GM21528 (cell line): ENCODE data around the gene SPDEF.

Experiments used
- ATAC-seq: cut with Tn5 transposase; IDR thresholded peaks from one replicate; pipeline ENCODE4 v1.9.1; 2021; ENCODE audit warnings: mild to moderate bottlenecking, moderate library complexity; ENCODE audit not compliant: unreplicated experiment, low FRiP score

The SPDEF gene

GRCh38 chr6:34547701-34548644 is 8.2 kb downstream of the SPDEF start:
- no peak for ATAC-seq

GRCh38 chr6:34546551-34547321 is 9.4 kb downstream of the SPDEF start:
- ATAC-seq = no peak

GRCh38 chr6:34544776-34545471 is 11.2 kb downstream of the SPDEF start:
- no peak for ATAC-seq

DNA sequence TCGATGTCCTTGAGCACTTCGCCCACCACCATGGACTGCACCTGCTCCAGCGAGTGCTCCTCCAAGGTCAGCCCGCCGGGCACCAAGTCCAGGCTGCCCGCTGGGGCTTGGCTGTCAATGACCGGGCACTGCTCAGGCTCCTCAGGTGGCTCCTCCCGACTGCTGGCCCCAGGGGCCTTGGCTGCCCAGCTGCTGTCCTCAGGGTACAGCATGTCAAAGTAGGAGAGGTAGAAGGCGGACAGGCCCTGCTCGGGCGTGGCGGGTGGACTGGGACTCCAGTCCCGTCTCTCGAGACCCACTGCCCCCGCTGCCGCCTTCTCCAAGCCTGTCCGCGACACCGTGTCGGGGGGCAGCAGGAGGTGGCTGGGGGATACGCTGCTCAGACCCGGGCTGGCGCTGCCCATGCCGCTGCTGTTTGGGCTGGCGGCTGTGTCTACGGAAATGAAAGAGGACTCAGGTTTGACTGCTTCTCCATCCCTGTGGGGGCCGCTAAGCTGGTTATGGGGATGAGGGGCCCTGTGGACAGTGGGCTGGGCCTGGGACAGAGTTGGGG is 12.0 kb downstream of the SPDEF start:
- no peak for ATAC-seq

DNA sequence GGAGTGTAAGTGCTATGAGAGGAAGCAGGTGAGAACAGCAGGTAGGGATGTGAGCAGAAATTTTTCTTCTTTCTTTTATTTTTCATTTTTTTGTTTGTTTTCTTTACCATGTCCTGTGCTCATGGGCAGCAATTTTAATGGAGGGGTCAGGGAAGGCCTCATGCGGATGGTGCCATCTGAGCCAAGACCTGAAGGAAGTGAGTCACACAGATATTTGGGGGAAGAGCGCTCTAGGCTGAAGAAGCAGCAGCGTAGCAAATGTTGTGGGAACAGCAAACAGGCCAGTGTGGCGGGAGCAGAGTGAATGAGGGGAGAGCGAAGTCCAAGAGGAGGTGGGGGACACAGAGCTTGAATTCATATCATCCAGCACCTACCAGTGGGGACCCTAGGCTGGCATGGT is 12.7 kb downstream of the SPDEF start:
- no peak for ATAC-seq

DNA sequence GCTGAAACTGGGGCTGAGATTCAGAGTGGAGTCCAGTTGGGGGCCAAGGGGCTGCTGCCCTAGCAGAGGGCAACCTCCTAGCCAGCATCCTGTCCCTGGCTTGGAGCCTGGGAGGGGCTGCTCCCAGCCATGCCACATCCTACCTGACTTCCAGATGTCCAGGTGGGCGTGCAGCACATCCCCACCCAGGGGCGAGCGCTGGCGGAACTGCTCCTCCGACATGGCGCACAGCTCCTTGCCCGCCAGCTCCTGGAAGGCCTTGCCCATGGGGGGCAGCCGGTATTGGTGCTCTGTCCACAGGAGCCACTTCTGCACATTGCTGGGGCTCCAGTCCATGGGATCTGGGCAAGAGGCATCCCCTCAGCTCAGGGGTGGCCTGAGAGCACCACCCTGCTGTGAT is 15.3 kb downstream of the SPDEF start:
- no peak for ATAC-seq

GRCh38 chr6:34540222-34540621 is 15.9 kb downstream of the SPDEF start:
- no peak for ATAC-seq

DNA sequence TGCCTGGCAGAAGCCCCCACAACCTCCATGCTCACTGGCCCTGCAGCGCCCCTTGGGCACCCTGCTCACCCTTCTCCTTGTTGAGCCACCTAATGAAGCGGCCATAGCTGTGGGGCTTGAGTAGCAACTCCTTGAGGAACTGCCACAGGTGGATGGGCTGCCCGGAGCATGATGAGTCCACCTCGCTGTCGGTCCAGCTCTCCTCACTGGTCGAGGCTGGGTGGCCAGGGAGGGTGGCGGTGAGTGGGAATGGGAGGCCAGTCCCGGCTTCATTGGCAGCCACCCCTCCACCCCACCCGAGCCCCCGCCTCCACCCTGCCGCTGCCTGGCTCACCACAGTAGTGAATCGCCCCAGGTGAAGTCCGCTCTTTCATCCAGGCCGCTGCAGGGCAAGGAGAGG is 16.9 kb downstream of the SPDEF start:
- no peak for ATAC-seq

- ATAC-seq = no peak
Measured at GRCh38 chr6:34538581-34538980, 17.5 kb downstream of the SPDEF start.

DNA sequence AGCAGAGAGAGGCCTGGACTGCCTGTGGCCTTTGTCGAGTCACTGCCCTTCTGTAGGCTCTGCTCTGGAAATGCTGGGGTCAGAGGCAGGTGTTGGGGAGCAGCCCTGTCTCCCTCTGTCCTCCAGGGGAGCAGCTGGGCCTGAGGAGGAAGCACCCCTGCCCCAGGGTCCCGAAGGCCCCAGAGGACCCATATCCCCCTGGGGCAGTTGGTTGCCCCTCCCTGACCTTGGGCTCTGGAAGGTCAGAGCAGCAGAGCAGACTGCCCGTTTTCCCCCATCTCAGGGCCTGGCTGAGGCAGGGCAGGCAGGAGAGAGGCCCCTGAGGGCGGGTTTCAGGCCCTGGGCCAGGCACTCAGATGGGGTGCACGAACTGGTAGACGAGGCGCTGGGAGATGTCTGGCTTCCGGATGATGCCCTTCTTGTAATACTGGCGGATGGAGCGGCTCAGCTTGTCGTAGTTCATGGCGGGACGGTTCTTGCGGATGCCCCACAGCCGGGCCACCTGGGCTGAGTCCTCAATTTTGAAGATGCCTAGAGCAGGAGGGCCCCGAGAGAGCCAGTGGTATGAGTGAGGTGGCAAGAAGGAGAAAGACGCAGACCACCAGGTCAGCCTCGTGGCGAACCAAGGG is 18.1 kb downstream of the SPDEF start:
- no peak for ATAC-seq

- ATAC-seq = no peak
Measured at GRCh38 chr6:34536959-34537848, 18.9 kb downstream of the SPDEF start.

- no peak for ATAC-seq
Measured at GRCh38 chr6:34536251-34536958, 19.7 kb downstream of the SPDEF start.

GRCh38 chr6:34535646-34536045 is 20.5 kb downstream of the SPDEF start:
- ATAC-seq = no peak

GRCh38 chr6:34535199-34535598 is 20.9 kb downstream of the SPDEF start:
- ATAC-seq = no peak

GRCh38 chr6:34534656-34535055 is 21.5 kb downstream of the SPDEF start:
- no peak for ATAC-seq

GRCh38 chr6:34534146-34534545 is 22.0 kb downstream of the SPDEF start:
- no peak for ATAC-seq

- no peak for ATAC-seq
Measured at GRCh38 chr6:34532230-34532629, 23.9 kb downstream of the SPDEF start.

- no peak for ATAC-seq
Measured at GRCh38 chr6:34531580-34532201, 24.4 kb downstream of the SPDEF start.
